Neural progenitor cell (in vitro differentiated cells): ENCODE results near the gene LMCD1. TPM values are rescaled to one million over a fixed set of nuclear protein-coding genes. Genes with fewer than 3 reads are reported as not detected.

Experiments
- DNase-seq: peaks from one replicate; pipeline ENCODE4 v3.0.0-alpha.2; 2016; ENCODE audit warnings: low spot score
- H2AFZ ChIP-seq: fragments of 200-600 bp; sonication (generic); replicated peaks from 2 replicates; pipeline ENCODE4 v1.6.1; 2016; ENCODE audit warnings: antibody characterized with exemption
- H3F3A ChIP-seq: fragments of 200-600 bp; sonication (generic); 2 replicates; pipeline ENCODE4 v1.6.1; 2016; ENCODE audit warnings: antibody characterized with exemption, low read depth
- H3K27ac ChIP-seq: fragments of 200-600 bp; sonication (generic); 2 replicates; pipeline ENCODE4 v1.5.1; 2016; ENCODE audit warnings: mild to moderate bottlenecking
- H3K27me3 ChIP-seq: fragments of 200-600 bp; sonication (generic); 2 replicates; pipeline ENCODE4 v1.6.1; 2016; ENCODE audit warnings: mild to moderate bottlenecking, moderate library complexity
- H3K36me3 ChIP-seq: fragments of 200-600 bp; sonication (generic); 2 replicates; pipeline ENCODE4 v1.5.1; 2016
- H3K4me1 ChIP-seq: fragments of 200-600 bp; sonication (generic); 2 replicates; pipeline ENCODE4 v1.6.1; 2016; ENCODE audit warnings: mixed run types
- H3K4me2 ChIP-seq: fragments of 200-600 bp; sonication (generic); 2 replicates; pipeline ENCODE4 v1.6.1; 2016
- H3K4me3 ChIP-seq: fragments of 200-600 bp; sonication (generic); 2 replicates; pipeline ENCODE4 v1.5.1; 2016
- H3K79me2 ChIP-seq: fragments of 200-600 bp; sonication (generic); 2 replicates; pipeline ENCODE4 v1.6.1; 2016; ENCODE audit warnings: low read depth
- H3K9ac ChIP-seq: fragments of 200-600 bp; sonication (generic); 2 replicates; pipeline ENCODE4 v1.6.1; 2016
- H3K9me3 ChIP-seq: fragments of 200-600 bp; sonication (generic); 2 replicates; pipeline ENCODE4 v1.5.1; 2016; ENCODE audit warnings: low read depth
- H4K20me1 ChIP-seq: fragments of 200-600 bp; sonication (generic); 2 replicates; pipeline ENCODE4 v1.6.1; 2016; ENCODE audit warnings: low read depth
- H3K27ac Mint-ChIP-seq: 3 replicates; pipeline ENCODE4 v1.8.0; 2021; ENCODE audit warnings: mixed read lengths
- H3K27me3 Mint-ChIP-seq: 2 replicates; pipeline ENCODE4 v1.8.0; 2022; ENCODE audit warnings: low read depth, mild to moderate bottlenecking, inconsistent platforms, moderate library complexity, mixed read lengths; ENCODE audit not compliant: insufficient read depth
- H3K36me3 Mint-ChIP-seq: 3 replicates; pipeline ENCODE4 v1.8.0; 2021; ENCODE audit warnings: mixed read lengths
- H3K4me1 Mint-ChIP-seq: 3 replicates; pipeline ENCODE4 v1.8.0; 2021; ENCODE audit warnings: mixed read lengths
- H3K4me3 Mint-ChIP-seq: 3 replicates; pipeline ENCODE4 v1.8.0; 2021; ENCODE audit warnings: mild to moderate bottlenecking, moderate library complexity, mixed read lengths
- H3K9me3 Mint-ChIP-seq: 3 replicates; pipeline ENCODE4 v1.8.0; 2020; ENCODE audit warnings: mixed read lengths
- CTCF ChIP-seq: fragments of 200-600 bp; sonication (generic); IDR thresholded peaks from 2 replicates; pipeline ENCODE4 v1.5.1; 2017; ENCODE audit warnings: antibody characterized with exemption, mild to moderate bottlenecking
- EZH2 ChIP-seq: fragments of 200-600 bp; sonication (generic); IDR thresholded peaks from 2 replicates; pipeline ENCODE4 v1.6.1; 2017; ENCODE audit warnings: antibody characterized with exemption, mild to moderate bottlenecking, moderate library complexity
- EZH2phosphoT487 ChIP-seq: fragments of 200-600 bp; sonication (generic); IDR thresholded peaks from 2 replicates; pipeline ENCODE4 v1.6.1; 2017; ENCODE audit warnings: antibody characterized with exemption
- total RNA-seq: library from RNA; depleted of rRNA; stranded (reverse); fragments of >200 nt; gene quantifications from 2 replicates; pipeline ENCODE4 v1.2.3, GENCODE V29; 2015; ENCODE audit warnings: low replicate concordance

The LMCD1 gene
- total RNA-seq, 1 donor from 2014 or later: not detected

- Histone ChIP-seq H4K20me1 (no peaks in the 10 kb centered on the region), H3K4me2 (peak overlapping the region; percentile 82), H2AFZ (no peak overlapping the region), H3K36me3 (no peaks in the 10 kb centered on the region), H3K4me3 (peak overlapping the region; percentile 46), H3F3A (peaks cover 51% of the 10 kb centered on the region), H3K9ac (no peak overlapping the region), H3K79me2 (no peaks in the 10 kb centered on the region), H3K27me3 (no peaks in the 10 kb centered on the region), H3K4me1 (peaks cover 48% of the 10 kb centered on the region), H3K27ac (peak overlapping the region; percentile 98), H3K9me3 (no peaks in the 10 kb centered on the region)
- TF ChIP-seq CTCF: no peak
- no peak for TF ChIP-seq EZH2phosphoT487
- TF ChIP-seq EZH2: no peak
- Mint-ChIP-seq H3K9me3 (no peaks in the 10 kb centered on the region), H3K4me3 (peak overlapping the region; percentile 85), H3K27ac (peak overlapping the region; percentile 98), H3K36me3 (peaks cover 5% of the 10 kb centered on the region), H3K4me1 (peaks cover 64% of the 10 kb centered on the region), H3K27me3 (peaks cover 4% of the 10 kb centered on the region)
- DNase-seq: no peak
Observed at GRCh38 chr3:8500989-8501370, 643 bp upstream of the LMCD1 start.

GRCh38 chr3:8503461-8503860 is 1.8 kb downstream of the LMCD1 start:
- Histone ChIP-seq H3F3A (peaks cover 45% of the 10 kb centered on the region), H3K27ac (no peak overlapping the region), H3K79me2 (no peaks in the 10 kb centered on the region), H3K9me3 (no peaks in the 10 kb centered on the region), H3K4me3 (no peak overlapping the region), H4K20me1 (no peaks in the 10 kb centered on the region), H2AFZ (no peak overlapping the region), H3K36me3 (no peaks in the 10 kb centered on the region), H3K4me2 (no peak overlapping the region), H3K9ac (no peak overlapping the region), H3K4me1 (peaks cover 38% of the 10 kb centered on the region), H3K27me3 (no peaks in the 10 kb centered on the region)
- DNase-seq: no peak
- H3K27me3 Mint-ChIP-seq: peaks cover 4% of the 10 kb centered on the region
- H3K9me3 Mint-ChIP-seq: no peaks in the 10 kb centered on the region
- H3K4me3 Mint-ChIP-seq: no peak overlapping the region
- H3K4me1 Mint-ChIP-seq: peaks cover 72% of the 10 kb centered on the region
- peak overlapping the region; percentile 81 for H3K27ac Mint-ChIP-seq
- H3K36me3 Mint-ChIP-seq: peaks cover under 1% of the 10 kb centered on the region
- TF ChIP-seq EZH2: no peak
- no peak for TF ChIP-seq CTCF
- TF ChIP-seq EZH2phosphoT487: no peak

- no peak overlapping the region for H2AFZ ChIP-seq
Observed at GRCh38 chr3:8503871-8504610, 2.4 kb downstream of the LMCD1 start.

More at GRCh38 chr3:8503871-8504610, 2.4 kb downstream of the LMCD1 start:
- no peaks in the 10 kb centered on the region for H3K36me3 ChIP-seq
- no peak overlapping the region for H3K27ac ChIP-seq
- Mint-ChIP-seq H3K27ac (peak overlapping the region; percentile 81), H3K4me3 (no peak overlapping the region), H3K36me3 (peaks cover 4% of the 10 kb centered on the region), H3K4me1 (peaks cover 68% of the 10 kb centered on the region), H3K9me3 (no peaks in the 10 kb centered on the region), H3K27me3 (peaks cover 4% of the 10 kb centered on the region)
- H3K9ac ChIP-seq: no peak overlapping the region
- no peaks in the 10 kb centered on the region for H3K9me3 ChIP-seq
- peak overlapping the region; percentile 8 for H3K4me2 ChIP-seq
- H3F3A ChIP-seq: peaks cover 40% of the 10 kb centered on the region
- H3K4me3 ChIP-seq: no peak overlapping the region
- no peaks in the 10 kb centered on the region for H3K79me2 ChIP-seq
- DNase-seq: no peak
- H4K20me1 ChIP-seq: no peaks in the 10 kb centered on the region
- TF ChIP-seq CTCF (peak; percentile 14), EZH2 (no peak), EZH2phosphoT487 (no peak)
- no peaks in the 10 kb centered on the region for H3K27me3 ChIP-seq
- peaks cover 33% of the 10 kb centered on the region for H3K4me1 ChIP-seq
